ENCODE data around the gene ACCS. TPM values are rescaled to one million over a fixed set of nuclear protein-coding genes. Genes with fewer than 3 reads are reported as not detected.

ACCS gene
- total RNA-seq, 1 experiment from 2014 or later: 7.5 TPM

- no peak overlapping the region for H3K4ac ChIP-seq (ENCODE audit: low read depth, low read length)
- H2BK20ac ChIP-seq (ENCODE audit: low read depth, low read length, poor library complexity, severe bottlenecking): no peak overlapping the region
- H2BK120ac ChIP-seq (ENCODE audit: low read depth, low read length, poor library complexity, severe bottlenecking): no peak overlapping the region
- no peak overlapping the region for H3K9ac ChIP-seq (ENCODE audit: extremely low read depth, insufficient read length, low read length)
- peaks cover 5 to 10% (median 7%) of the 10 kb centered on the region in 3 experiments; a peak in 5 of 7 replicates for H3K36me3 Mint-ChIP-seq (ENCODE audit: insufficient read depth in 1 of 3, low read depth in 3 of 3)
- H4K20me1 ChIP-seq (ENCODE audit: control insufficient read depth, insufficient read depth, insufficient read length): no peaks in the 10 kb centered on the region
- no peak overlapping the region for H3K23ac ChIP-seq (ENCODE audit: insufficient read length, low read depth, low read length)
- no peaks in the 10 kb centered on the region for H3K27me3 ChIP-seq (ENCODE audit: insufficient read depth, low read length)
- H4K8ac ChIP-seq (replicated peaks; ENCODE audit: insufficient read length, low read depth, low read length): no peak overlapping the region
- peaks cover 8 to 9% of the 10 kb centered on the region in 2 experiments for H3K4me1 Mint-ChIP-seq
- WGBS (ENCODE audit: extremely low coverage, insufficient read length, low lambda C conversion rate): no CpG with 5 or more reads among the region's 4 CpGs
- H3K4me1 ChIP-seq (ENCODE audit: insufficient read depth, low read length): no peaks in the 10 kb centered on the region
- H4K91ac ChIP-seq (ENCODE audit: insufficient read length, low read depth, low read length): no peak overlapping the region
- peaks cover 4% of the 10 kb centered on the region; the same call in 1 of the 2 replicates for H3K27me3 Mint-ChIP-seq (ENCODE audit: low read depth)
- no peak overlapping the region for H3K4me3 Mint-ChIP-seq
- no peak overlapping the region for H3T11ph ChIP-seq (ENCODE audit: low read length)
- no peak overlapping the region for H2BK5ac ChIP-seq (ENCODE audit: insufficient read length, low read length)
- no peak overlapping the region for H2BK15ac ChIP-seq (ENCODE audit: low read depth, low read length)
- no peaks in the 10 kb centered on the region for H3K9me3 ChIP-seq (ENCODE audit: control insufficient read depth, low read depth, low read length)
- H3K79me2 ChIP-seq (ENCODE audit: insufficient read depth, low read length): no peaks in the 10 kb centered on the region
- H3K4me2 ChIP-seq (ENCODE audit: insufficient read depth, insufficient read length, low read length): no peak overlapping the region
- H2AFZ ChIP-seq (ENCODE audit: low read length): no peak overlapping the region
- H3K27ac ChIP-seq (ENCODE audit: insufficient read length, low read depth, low read length): no peak overlapping the region
- no peak overlapping the region for H2BK12ac ChIP-seq (ENCODE audit: insufficient read length, low read depth, low read length)
- H3K23me2 ChIP-seq (ENCODE audit: insufficient read length, low read depth, low read length, poor library complexity, severe bottlenecking): no peaks in the 10 kb centered on the region
- no peaks in the 10 kb centered on the region for H3K79me1 ChIP-seq (ENCODE audit: insufficient read depth, low read depth, low read length, poor library complexity, severe bottlenecking)
- H3K18ac ChIP-seq (ENCODE audit: insufficient read length, low read depth, low read length): no peak overlapping the region
- H2AK5ac ChIP-seq (ENCODE audit: insufficient read length, low read length): no peak overlapping the region
- H4K5ac ChIP-seq (ENCODE audit: insufficient read length, low read depth, low read length): no peak overlapping the region
- DNase-seq: no peak
- TF ChIP-seq CTCF (conservative IDR thresholded peaks at IDR 0.05): no peak
- no peak overlapping the region for H3K27ac Mint-ChIP-seq
- no peak overlapping the region for H3K56ac ChIP-seq (ENCODE audit: insufficient read length, low read depth, low read length)
- no peak overlapping the region for H3K14ac ChIP-seq (ENCODE audit: insufficient read depth, low read length)
- H3K9me3 Mint-ChIP-seq: peaks cover 6 to 9% of the 10 kb centered on the region in 2 experiments
These were observed 16.6 kb downstream of the ACCS start for GRCh38 chr11:44082645-44083044.

Measured in H9 (cell line).